GM13976 (cell line): Measurements from ENCODE around the gene MRPL9.
"Not testable (repeated sequence)": the region's sequence is repeated elsewhere in the genome, so short reads cannot be mapped to it uniquely, and the experiment has no call there.

Experiments
- DNase-seq: peaks from one replicate; pipeline ENCODE4 v3.0.0; 2012; ENCODE audit warnings: low spot score
- in situ Hi-C: fragments of 300-500 bp; cut with MboI; formaldehyde crosslinking; loops from one replicate; pipeline ENCODE4 v1.12.0; 2022; ENCODE audit warnings: low sequenced_read_pairs, mixed read lengths, inconsistent platforms; ENCODE audit not compliant: unreplicated experiment
- TF ChIP-seq, protein P1 (sequence below): IDR thresholded peaks from 2 replicates; pipeline ENCODE4 v1.5.1; 2012; ENCODE audit warnings: borderline replicate concordance, mild to moderate bottlenecking; ENCODE audit not compliant: insufficient read depth; ENCODE audit errors: extremely low read depth, missing control alignments, control extremely low read depth

The MRPL9 gene

GRCh38 chr1:151787689-151788088 lies 24.4 kb upstream of the MRPL9 start:
- no peak for DNase-seq
- in situ Hi-C loops = no loop called here
- TF ChIP-seq, protein P1, sequence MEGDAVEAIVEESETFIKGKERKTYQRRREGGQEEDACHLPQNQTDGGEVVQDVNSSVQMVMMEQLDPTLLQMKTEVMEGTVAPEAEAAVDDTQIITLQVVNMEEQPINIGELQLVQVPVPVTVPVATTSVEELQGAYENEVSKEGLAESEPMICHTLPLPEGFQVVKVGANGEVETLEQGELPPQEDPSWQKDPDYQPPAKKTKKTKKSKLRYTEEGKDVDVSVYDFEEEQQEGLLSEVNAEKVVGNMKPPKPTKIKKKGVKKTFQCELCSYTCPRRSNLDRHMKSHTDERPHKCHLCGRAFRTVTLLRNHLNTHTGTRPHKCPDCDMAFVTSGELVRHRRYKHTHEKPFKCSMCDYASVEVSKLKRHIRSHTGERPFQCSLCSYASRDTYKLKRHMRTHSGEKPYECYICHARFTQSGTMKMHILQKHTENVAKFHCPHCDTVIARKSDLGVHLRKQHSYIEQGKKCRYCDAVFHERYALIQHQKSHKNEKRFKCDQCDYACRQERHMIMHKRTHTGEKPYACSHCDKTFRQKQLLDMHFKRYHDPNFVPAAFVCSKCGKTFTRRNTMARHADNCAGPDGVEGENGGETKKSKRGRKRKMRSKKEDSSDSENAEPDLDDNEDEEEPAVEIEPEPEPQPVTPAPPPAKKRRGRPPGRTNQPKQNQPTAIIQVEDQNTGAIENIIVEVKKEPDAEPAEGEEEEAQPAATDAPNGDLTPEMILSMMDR = no peak

DNA sequence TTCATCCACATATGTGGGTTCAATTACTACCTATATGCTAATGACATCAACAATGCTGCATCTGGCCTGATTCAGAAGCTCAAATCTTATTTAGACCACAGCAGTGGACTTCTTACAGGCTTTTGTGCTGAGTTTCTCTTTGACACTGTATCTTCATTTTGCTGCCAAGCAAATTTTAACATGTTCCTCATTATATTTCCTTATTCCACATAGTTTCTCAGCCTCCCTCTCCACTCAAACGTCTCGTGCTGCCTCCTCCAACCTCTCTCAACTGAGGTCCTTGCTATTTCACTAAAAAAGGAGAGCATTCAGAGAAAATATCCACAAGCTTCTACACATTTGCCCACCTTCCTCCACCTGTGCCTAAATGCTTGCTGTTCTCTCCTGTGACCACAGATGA lies 20.5 kb upstream of the MRPL9 start:
- TF ChIP-seq, protein P1 = no peak
- in situ Hi-C loops = no loop called here
- no peak for DNase-seq

GRCh38 chr1:151782741-151783140 lies 19.4 kb upstream of the MRPL9 start:
- TF ChIP-seq, protein P1 = no peak
- DNase-seq = no peak
- in situ Hi-C loops = no loop called here

GRCh38 chr1:151782026-151782425 lies 18.7 kb upstream of the MRPL9 start:
- in situ Hi-C loops, DNase-seq: not testable (repeated sequence)

GRCh38 chr1:151780736-151781135 lies 17.4 kb upstream of the MRPL9 start:
- in situ Hi-C loops, DNase-seq: not testable (repeated sequence)

- in situ Hi-C loops = no loop called here
- TF ChIP-seq, protein P1 = no peak
- no peak for DNase-seq
Measured at GRCh38 chr1:151779852-151780251, 16.6 kb upstream of the MRPL9 start.

GRCh38 chr1:151777317-151777716 lies 14.0 kb upstream of the MRPL9 start:
- in situ Hi-C loops = no loop called here
- TF ChIP-seq, protein P1 = no peak
- DNase-seq = no peak

DNA sequence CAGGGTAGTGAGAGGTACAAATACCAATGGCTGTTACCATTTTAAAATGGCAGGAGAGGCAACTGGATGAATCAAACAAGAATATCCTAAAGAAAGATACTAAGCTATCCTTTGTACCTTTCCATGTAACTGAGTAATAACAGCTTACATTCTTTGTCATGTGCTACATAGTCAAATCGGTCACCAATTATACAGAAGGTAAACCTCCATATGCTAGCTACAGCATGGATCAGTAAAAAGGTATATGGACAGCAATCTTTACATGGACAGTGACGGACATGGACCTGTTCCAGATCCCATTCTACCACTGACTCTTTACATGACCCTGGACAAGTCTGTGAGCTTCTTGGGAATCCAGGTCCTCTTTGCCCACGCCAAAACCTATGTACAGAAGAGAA lies 13.4 kb upstream of the MRPL9 start:
- no peak for DNase-seq
- TF ChIP-seq, protein P1 = no peak
- in situ Hi-C loops = no loop called here
